Esophagus muscularis mucosa (tissue), 4 donors: ENCODE measurements around the gene SYTL1.

Experiments
- CTCF ChIP-seq, 3 experiments: fragments of 200-600 bp in 2 of 3; fragments of 450-650 bp in 1 of 3; sonication (generic) in 2 of 3; IDR thresholded peaks; one replicate each; pipeline ENCODE4 v1.5.1; 2017 to 2019; ENCODE audit warnings: antibody characterized with exemption in 3 of 3, mild to moderate bottlenecking in 2 of 3, moderate library complexity in 1 of 3
- EP300 ChIP-seq: sonication (generic); formaldehyde crosslinking; IDR thresholded peaks from one replicate; pipeline ENCODE4 v1.6.1; 2017; ENCODE audit warnings: antibody characterized with exemption
- POLR2A ChIP-seq: fragments of 450-650 bp; IDR thresholded peaks from one replicate; pipeline ENCODE4 v1.6.1; 2017; ENCODE audit warnings: antibody characterized with exemption, moderate library complexity, mild to moderate bottlenecking, low read depth
- POLR2AphosphoS5 ChIP-seq, 2 donors: sonication (generic); formaldehyde crosslinking; IDR thresholded peaks; one replicate each; pipeline ENCODE4 v1.6.1; 2017; ENCODE audit warnings: antibody characterized with exemption in 2 of 2

- TF ChIP-seq CTCF (IDR thresholded peaks at IDR 0.05): peak; percentile 90 to 93 (median 92)
- TF ChIP-seq POLR2AphosphoS5 (IDR thresholded peaks at IDR 0.05): peak in 1 of 2 donors; percentile 19
- TF ChIP-seq POLR2A: no peak
- TF ChIP-seq EP300: no peak
Measured at GRCh38 chr1:27388337-27389005, 46.6 kb downstream of the SYTL1 start.
